ENCODE results near the gene SLC1A5.
"Not testable (repeated sequence)": the region's sequence is repeated elsewhere in the genome, so short reads cannot be mapped to it uniquely, and the experiment has no call there.

The SLC1A5 gene

GRCh38 chr19:46788262-46788967, at the start of gene SLC1A5:
Gene SLC1A5 (minus strand): TSS chr19:46788594. CDS start chr19:46787965, 629 bp downstream.
- DNase-seq, result peak; percentile 95

GRCh38 chr19:46838160-46838559, 49.8 kb upstream of the SLC1A5 start:
- DNase-seq, result no peak

DNA sequence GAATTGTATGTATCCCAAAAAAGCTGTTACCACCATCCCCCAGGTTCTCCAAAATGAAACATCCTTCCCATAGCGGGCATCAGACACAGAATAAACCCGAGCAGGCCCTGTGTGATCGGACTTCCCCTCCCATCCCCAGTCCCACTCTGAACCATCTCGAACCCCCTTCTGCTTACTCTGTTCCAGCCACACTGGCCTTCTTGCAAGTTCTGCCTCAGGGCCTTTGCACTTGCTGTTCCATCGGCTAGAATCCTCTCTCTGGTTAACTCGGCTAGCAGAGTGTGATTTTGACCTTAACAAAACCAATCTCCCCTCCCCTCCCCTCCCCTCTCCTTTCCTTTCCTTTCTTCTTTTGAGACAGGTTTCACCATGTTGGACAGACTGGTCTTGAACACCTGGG, 46.6 kb upstream of the SLC1A5 start:
- no peak for DNase-seq

DNA sequence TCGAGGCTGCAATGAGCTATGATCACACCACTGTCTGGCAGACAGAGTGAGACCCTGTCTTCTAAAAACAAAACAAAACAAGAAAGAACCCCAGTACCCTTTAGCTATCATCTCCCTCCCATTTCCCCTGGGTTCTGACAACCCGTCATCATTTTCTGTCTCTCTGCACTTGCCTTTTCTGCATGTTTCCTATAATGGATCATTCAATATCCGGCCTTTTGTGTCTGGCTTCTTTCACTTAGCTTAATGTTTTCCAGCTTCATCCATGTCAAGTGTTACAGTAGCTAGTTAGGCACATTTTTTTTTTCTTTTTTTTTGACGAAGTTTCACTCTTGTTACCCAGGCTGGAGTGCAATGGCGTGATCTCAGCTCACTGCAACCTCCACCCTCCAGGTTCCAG, 45.7 kb upstream of the SLC1A5 start:
- DNase-seq, result no peak

DNA sequence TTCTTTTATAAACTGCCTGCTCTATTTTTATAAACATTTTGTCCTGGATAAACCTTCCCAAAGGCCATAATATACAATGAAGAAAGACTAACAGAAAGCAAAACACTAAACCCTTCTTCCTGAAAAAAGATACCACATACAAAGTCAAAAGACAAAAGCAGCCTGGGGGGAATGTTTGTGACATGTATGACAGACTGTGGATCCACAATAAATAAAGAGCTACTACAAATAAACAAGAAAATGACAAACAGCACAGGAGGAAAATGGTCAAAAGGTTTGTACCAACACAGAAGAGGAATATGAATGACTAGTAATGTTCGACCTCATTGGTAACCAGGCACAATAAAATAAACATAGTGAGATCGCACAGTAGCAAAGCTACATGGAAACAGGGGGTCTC, 42.5 kb upstream of the SLC1A5 start:
- no peak for DNase-seq

DNA sequence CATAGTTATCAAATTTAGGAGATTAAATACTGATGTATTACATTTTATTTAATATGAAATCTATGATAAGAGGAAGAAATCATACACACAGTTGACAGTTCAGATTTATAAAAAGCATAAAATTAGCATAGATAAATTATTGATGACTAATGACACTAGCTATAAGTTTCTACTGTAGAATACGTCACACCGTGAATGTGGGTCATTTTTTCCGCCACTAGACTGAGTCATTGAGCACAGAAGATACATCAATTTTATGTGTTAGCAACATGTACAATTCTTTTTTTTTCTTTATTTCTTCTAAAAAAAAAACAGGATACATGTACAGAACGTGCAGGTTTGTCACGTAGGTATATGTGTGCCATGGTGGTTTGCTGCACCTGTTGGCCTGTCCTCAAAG, 40.1 kb upstream of the SLC1A5 start:
- no peak for DNase-seq

GRCh38 chr19:46825731-46826055, 37.3 kb upstream of the SLC1A5 start:
- DNase-seq, result no peak

- DNase-seq, result no peak
These were observed 36.7 kb upstream of the SLC1A5 start for GRCh38 chr19:46824890-46825730.

- DNase-seq, result no peak
These were observed 34.7 kb upstream of the SLC1A5 start for GRCh38 chr19:46823049-46823448.

DNA sequence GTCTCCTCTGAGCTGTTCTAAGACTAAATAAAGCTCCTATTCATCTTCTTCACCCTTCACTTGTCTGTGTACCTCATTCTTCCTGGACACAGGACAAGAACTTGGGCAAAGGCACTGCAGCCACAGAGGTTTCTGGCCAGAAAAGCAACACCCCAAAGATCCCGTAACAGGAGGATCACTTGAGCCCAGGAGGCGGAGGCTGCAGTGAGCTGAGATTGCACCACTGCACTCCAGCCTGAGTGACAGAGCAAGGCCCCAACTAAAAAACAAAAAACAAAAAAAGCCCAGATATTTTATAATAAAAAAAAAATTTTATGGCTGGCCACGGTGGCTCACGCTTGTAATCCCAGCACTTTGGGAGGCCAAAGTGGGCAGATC, 34.0 kb upstream of the SLC1A5 start:
- not testable (repeated sequence) for DNase-seq

DNA sequence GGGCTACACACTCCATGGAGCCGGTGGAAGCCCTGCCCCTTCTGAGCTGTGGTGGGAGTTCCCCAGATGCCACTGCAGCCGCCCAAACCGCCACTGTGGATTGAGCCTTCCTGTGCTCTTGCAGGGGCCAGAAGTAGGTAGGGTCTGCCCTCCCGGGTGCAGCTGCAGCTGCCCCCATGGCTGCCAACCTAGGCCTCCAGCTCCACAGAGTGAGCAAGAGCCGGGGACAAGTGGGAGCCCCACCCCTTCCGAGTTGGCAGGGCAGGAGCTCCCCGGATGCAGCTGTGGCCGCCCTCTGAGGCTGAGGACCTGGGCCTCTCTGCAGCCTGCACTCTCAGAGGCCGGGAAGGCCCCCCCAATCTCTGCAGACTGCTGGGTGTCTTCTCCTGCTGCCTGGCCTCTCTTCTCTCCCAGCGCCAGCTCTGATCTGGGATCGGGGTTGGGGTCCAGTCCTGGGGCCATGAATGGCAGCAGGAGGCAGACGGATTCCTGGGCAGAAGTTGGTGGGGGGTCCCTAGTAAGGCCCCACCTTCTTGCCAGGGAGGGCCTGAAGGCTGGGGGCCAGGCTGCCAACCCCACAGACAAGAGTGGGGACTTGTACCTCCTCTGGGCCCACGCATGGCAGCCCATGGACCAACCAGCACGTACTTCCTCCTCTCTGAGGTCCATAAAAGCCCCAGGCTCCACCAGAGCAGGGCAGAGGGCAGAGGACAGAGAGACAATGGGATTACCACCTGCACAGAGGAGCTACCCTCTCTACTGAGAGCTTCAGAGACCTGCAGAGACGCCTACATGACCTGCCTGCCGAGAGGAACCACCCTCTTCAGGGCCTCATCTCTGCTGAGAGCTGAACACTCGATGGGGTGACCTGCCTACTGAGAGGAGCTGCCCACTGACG, 33.4 kb upstream of the SLC1A5 start:
- peak; percentile 51 for DNase-seq

DNA sequence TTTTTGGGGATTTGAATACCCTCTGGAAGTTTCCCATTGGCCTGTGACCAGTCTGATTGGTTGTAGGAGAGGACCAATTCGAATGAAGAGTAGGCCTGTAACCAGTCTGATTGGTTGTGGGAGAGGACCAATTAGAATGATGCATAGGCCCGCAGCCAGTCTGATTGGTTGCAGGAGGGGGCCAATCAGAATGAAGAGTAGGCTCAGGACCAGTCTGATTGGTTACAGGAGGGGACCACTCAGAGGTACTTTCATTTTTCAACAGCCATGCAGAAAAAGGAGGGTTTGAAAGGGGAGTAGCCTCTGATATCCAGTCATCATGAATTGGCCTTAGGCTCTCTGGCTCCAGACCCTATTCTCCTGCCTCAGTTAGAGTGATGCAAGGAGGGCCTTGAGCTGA, 30.4 kb upstream of the SLC1A5 start:
- DNase-seq, result no peak

DNA sequence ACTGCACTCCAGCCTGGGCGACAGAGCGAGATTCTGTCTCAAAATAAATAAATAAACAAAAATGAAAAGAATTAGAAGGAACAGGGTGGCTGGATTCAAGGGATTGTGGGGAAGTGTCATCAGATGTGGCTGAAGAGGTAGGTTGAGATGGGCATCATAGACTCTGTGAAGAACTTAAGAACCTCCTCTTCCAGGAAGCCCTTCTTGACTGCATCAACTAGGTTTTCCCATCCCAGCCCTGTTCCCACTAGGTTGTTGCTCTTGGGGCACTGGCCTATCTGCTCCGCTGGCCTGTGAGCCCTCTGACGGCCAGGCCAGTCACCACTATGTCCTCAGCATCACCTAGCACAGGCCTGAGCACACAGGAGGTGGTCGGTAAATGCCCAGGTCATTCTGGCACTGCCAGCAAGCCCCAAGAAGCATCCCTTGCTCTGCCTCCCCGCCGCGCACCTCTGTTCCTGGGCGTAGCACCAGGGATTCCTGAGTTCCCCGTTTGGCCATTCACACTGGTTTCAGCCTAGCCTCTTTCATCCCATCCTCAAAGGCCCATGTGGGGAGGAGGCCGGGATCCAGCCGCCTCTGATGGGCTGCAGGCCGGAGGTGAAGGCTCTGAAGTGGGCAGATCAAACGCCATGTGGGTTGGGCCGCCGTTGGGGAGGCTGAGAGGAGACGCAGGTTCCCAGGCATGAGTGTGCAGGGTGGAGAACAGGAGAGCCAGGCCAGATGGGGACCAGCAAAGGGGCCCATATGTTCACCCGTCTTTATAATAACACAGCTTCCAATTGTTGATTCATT, 27.6 kb upstream of the SLC1A5 start:
- DNase-seq, result no peak

DNA sequence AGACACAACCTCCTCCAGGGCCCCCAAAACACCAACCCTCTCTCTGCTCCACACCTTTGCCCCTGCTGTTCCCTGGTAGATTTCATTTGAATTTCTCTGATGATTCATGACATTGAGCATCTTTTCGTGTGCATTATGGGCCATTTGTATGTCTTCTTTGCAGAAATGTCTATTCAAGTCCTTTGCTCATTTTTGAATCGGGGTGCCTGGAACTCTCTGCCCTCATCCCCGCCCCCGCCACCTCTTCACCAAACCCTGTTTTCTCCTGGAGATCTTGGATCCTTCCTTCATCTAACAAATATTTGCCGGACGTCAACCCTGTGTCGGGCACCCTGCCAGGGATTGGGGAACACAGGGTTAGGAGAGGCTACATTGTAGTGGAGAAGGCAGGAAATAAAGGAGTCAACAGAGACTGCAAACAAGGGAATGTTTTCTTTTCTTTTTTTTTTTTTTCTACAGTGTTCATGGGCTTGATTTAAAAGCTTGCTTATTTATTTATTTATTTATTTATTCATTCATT, 25.5 kb upstream of the SLC1A5 start:
- peak; percentile 57 for DNase-seq

- no peak for DNase-seq
These were observed 24.8 kb upstream of the SLC1A5 start for GRCh38 chr19:46812977-46813838.

DNA sequence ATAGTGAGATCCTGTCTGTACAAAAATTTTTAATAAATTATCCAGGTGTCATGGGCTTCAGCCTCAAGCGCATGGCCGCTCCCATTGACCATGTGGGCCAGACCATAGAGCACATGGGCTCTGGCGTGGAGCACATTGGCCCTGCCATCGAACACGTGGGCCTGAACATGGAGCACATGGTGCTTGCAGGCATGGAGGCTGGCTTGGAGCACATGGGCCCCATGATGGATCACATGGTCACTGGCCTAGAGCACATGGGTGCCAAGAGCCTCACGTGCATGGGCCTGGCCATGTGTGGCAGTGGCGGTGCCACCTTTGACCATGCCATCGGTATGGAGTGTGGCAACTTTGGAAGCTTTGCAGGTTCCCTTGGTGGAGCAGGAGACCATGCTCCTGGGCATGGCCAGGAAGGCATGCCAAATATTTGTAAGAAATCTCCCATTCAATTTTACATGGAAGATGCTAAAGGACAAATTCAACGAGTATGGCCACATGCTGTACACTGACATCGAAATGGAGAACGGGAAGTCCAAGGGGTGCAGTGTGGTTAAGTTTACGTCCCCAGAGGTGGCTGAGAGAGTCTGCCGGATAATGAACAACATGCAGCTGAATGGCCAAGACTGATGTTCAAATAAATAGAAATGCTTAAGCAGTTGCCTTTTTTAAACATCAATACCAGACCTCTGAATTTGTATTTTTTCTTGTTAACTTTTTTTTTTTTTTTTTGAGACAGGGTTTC, 21.3 kb upstream of the SLC1A5 start:
- no peak for DNase-seq

- no peak for DNase-seq
These were observed 18.3 kb upstream of the SLC1A5 start for GRCh38 chr19:46806656-46807055.

DNA sequence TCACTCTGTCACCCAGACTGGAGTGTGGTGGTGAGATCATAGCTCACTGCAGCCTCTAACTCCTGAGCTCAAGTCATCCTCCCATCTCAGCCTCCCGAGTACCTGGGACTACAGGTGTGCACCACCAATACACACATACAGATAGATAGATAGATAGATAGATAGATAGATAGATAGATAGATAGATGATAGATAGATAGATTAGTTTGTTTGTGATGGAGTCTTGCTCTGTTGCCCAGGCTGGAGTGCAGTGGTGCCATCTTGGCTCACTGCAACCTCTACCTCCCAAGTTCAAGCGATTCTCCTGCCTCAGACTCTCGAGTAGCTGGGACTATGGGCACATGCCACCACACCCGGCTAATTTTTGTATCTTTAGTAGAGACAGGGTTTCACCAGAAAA, 16.0 kb upstream of the SLC1A5 start:
- not testable (repeated sequence) for DNase-seq

GRCh38 chr19:46803555-46803954, 15.2 kb upstream of the SLC1A5 start:
- DNase-seq, result no peak

- DNase-seq, result no peak
These were observed 13.8 kb upstream of the SLC1A5 start for GRCh38 chr19:46802152-46802551.

GRCh38 chr19:46798713-46799112, 10.3 kb upstream of the SLC1A5 start:
- no peak for DNase-seq
